Neural progenitor cell (in vitro differentiated cells): Measurements from ENCODE around the gene C1QC. TPM values are rescaled to one million over a fixed set of nuclear protein-coding genes. Genes with fewer than 3 reads are reported as not detected.

ENCODE experiments used
- DNase-seq: peaks from one replicate; pipeline ENCODE4 v3.0.0-alpha.2; 2016; ENCODE audit warnings: low spot score
- H2AFZ ChIP-seq: fragments of 200-600 bp; sonication (generic); replicated peaks from 2 replicates; pipeline ENCODE4 v1.6.1; 2016; ENCODE audit warnings: antibody characterized with exemption
- H3F3A ChIP-seq: fragments of 200-600 bp; sonication (generic); 2 replicates; pipeline ENCODE4 v1.6.1; 2016; ENCODE audit warnings: antibody characterized with exemption, low read depth
- H3K27ac ChIP-seq: fragments of 200-600 bp; sonication (generic); 2 replicates; pipeline ENCODE4 v1.5.1; 2016; ENCODE audit warnings: mild to moderate bottlenecking
- H3K27me3 ChIP-seq: fragments of 200-600 bp; sonication (generic); 2 replicates; pipeline ENCODE4 v1.6.1; 2016; ENCODE audit warnings: mild to moderate bottlenecking, moderate library complexity
- H3K36me3 ChIP-seq: fragments of 200-600 bp; sonication (generic); 2 replicates; pipeline ENCODE4 v1.5.1; 2016
- H3K4me1 ChIP-seq: fragments of 200-600 bp; sonication (generic); 2 replicates; pipeline ENCODE4 v1.6.1; 2016; ENCODE audit warnings: mixed run types
- H3K4me2 ChIP-seq: fragments of 200-600 bp; sonication (generic); 2 replicates; pipeline ENCODE4 v1.6.1; 2016
- H3K4me3 ChIP-seq: fragments of 200-600 bp; sonication (generic); 2 replicates; pipeline ENCODE4 v1.5.1; 2016
- H3K79me2 ChIP-seq: fragments of 200-600 bp; sonication (generic); 2 replicates; pipeline ENCODE4 v1.6.1; 2016; ENCODE audit warnings: low read depth
- H3K9ac ChIP-seq: fragments of 200-600 bp; sonication (generic); 2 replicates; pipeline ENCODE4 v1.6.1; 2016
- H3K9me3 ChIP-seq: fragments of 200-600 bp; sonication (generic); 2 replicates; pipeline ENCODE4 v1.5.1; 2016; ENCODE audit warnings: low read depth
- H4K20me1 ChIP-seq: fragments of 200-600 bp; sonication (generic); 2 replicates; pipeline ENCODE4 v1.6.1; 2016; ENCODE audit warnings: low read depth
- H3K27ac Mint-ChIP-seq: 3 replicates; pipeline ENCODE4 v1.8.0; 2021; ENCODE audit warnings: mixed read lengths
- H3K27me3 Mint-ChIP-seq: 2 replicates; pipeline ENCODE4 v1.8.0; 2022; ENCODE audit warnings: low read depth, mild to moderate bottlenecking, inconsistent platforms, moderate library complexity, mixed read lengths; ENCODE audit not compliant: insufficient read depth
- H3K36me3 Mint-ChIP-seq: 3 replicates; pipeline ENCODE4 v1.8.0; 2021; ENCODE audit warnings: mixed read lengths
- H3K4me1 Mint-ChIP-seq: 3 replicates; pipeline ENCODE4 v1.8.0; 2021; ENCODE audit warnings: mixed read lengths
- H3K4me3 Mint-ChIP-seq: 3 replicates; pipeline ENCODE4 v1.8.0; 2021; ENCODE audit warnings: mild to moderate bottlenecking, moderate library complexity, mixed read lengths
- H3K9me3 Mint-ChIP-seq: 3 replicates; pipeline ENCODE4 v1.8.0; 2020; ENCODE audit warnings: mixed read lengths
- EZH2 ChIP-seq: fragments of 200-600 bp; sonication (generic); IDR thresholded peaks from 2 replicates; pipeline ENCODE4 v1.6.1; 2017; ENCODE audit warnings: antibody characterized with exemption, mild to moderate bottlenecking, moderate library complexity
- EZH2phosphoT487 ChIP-seq: fragments of 200-600 bp; sonication (generic); IDR thresholded peaks from 2 replicates; pipeline ENCODE4 v1.6.1; 2017; ENCODE audit warnings: antibody characterized with exemption
- total RNA-seq: library from RNA; depleted of rRNA; stranded (reverse); fragments of >200 nt; gene quantifications from 2 replicates; pipeline ENCODE4 v1.2.3, GENCODE V29; 2015; ENCODE audit warnings: low replicate concordance
- TF ChIP-seq, protein P1 (sequence below): fragments of 200-600 bp; sonication (generic); IDR thresholded peaks from 2 replicates; pipeline ENCODE4 v1.5.1; 2017; ENCODE audit warnings: antibody characterized with exemption, mild to moderate bottlenecking

C1QC gene
- total RNA-seq, 1 donor from 2014 or later, result not detected

DNA sequence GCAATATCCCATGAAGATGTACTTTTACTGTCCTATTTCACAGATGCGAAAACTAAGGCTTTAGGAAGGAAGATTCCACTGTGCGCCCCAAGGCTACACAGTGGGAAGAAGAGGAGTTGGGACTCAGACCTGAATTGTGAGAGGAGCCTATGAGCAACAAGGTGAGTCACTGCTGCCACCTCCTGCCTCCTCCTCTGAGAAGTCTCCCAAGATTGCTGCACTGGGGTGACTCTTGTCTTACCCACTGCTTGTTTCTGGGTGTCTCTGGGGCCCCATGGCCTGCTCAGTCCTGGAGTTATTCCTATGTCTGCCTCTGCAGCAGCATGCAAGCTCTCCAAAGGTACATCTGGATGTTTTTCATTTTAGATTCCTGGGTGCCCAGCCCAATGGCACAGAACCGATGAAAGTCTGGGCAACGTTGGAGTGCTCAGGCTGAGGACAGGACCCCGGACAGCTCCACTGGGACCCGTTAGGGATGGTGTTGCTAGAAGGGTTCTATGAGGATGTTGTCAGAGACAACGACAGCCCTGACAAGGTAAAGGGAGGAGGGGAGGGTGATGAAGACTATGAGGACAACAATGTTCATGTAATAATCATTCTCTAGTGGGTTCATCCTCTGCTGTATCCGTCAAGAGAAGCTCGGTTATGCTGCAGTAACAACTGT lies 18.0 kb upstream of the C1QC start:
- Histone ChIP-seq H3K36me3 (no peaks in the 10 kb centered on the region), H4K20me1 (peaks cover 26% of the 10 kb centered on the region), H3K27ac (no peak overlapping the region), H3K9ac (no peak overlapping the region), H3K79me2 (no peaks in the 10 kb centered on the region), H3K9me3 (no peaks in the 10 kb centered on the region), H3F3A (peaks cover 13% of the 10 kb centered on the region), H3K4me3 (no peak overlapping the region), H3K4me2 (no peak overlapping the region), H2AFZ (no peak overlapping the region), H3K4me1 (peaks cover 17% of the 10 kb centered on the region), H3K27me3 (peaks cover 4% of the 10 kb centered on the region)
- DNase-seq, result peak; percentile 76
- no peak overlapping the region for H3K27ac Mint-ChIP-seq
- H3K9me3 Mint-ChIP-seq, result peaks cover 3% of the 10 kb centered on the region
- TF ChIP-seq EZH2phosphoT487 (no peak), EZH2 (no peak)
- TF ChIP-seq, protein P1, sequence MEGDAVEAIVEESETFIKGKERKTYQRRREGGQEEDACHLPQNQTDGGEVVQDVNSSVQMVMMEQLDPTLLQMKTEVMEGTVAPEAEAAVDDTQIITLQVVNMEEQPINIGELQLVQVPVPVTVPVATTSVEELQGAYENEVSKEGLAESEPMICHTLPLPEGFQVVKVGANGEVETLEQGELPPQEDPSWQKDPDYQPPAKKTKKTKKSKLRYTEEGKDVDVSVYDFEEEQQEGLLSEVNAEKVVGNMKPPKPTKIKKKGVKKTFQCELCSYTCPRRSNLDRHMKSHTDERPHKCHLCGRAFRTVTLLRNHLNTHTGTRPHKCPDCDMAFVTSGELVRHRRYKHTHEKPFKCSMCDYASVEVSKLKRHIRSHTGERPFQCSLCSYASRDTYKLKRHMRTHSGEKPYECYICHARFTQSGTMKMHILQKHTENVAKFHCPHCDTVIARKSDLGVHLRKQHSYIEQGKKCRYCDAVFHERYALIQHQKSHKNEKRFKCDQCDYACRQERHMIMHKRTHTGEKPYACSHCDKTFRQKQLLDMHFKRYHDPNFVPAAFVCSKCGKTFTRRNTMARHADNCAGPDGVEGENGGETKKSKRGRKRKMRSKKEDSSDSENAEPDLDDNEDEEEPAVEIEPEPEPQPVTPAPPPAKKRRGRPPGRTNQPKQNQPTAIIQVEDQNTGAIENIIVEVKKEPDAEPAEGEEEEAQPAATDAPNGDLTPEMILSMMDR, result no peak
- peaks cover 37% of the 10 kb centered on the region for H3K27me3 Mint-ChIP-seq
- no peaks in the 10 kb centered on the region for H3K36me3 Mint-ChIP-seq
- no peak overlapping the region for H3K4me3 Mint-ChIP-seq
- peaks cover 11% of the 10 kb centered on the region for H3K4me1 Mint-ChIP-seq

DNA sequence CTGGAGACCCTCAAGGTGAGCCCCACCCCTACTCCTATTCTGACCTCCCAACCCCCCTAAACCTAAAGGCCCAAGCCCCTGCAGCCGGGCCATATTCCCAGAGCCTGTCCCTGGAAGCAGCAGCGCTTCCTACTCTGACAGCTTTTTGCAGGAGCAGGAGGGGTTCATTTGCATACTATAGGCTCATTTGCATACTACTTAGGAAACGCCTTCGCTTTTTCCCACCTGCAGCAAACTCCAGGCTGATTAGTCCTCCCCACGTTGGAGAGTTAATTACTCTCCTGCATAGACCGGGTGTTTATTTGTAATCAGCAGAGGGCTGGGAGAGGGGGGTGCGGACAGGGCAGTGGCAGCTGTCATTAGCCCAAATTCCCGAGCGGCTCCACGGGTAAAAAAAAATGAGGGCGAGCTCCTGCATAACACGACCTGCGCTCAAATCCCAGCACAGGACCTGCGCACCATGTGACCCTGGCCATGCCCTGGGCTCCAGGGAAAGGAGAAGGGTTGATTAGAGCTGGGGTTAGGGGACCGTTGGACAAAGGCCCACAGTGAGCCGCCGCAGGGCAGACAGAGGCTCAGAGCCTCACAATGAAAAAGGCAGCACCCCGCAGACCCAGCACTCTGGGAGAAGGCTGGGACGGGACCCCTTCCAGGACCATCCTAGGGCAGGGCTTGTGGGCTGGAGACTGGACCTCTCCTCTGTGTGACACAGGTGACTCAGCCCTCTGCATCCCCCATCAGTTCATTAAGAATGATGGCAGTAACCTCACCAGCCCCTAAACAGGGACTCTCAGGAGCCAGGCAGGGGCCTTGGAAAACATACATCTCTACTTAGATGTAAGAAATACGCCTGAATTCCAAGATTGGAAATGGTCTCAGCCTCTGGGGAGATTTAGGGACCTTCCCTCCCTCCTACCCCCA lies 16.9 kb upstream of the C1QC start:
- Histone ChIP-seq H3K36me3 (no peaks in the 10 kb centered on the region), H2AFZ (no peak overlapping the region), H3K4me1 (peaks cover 17% of the 10 kb centered on the region), H3K27ac (no peak overlapping the region), H3K9ac (no peak overlapping the region), H3K4me3 (no peak overlapping the region), H4K20me1 (peaks cover 26% of the 10 kb centered on the region), H3F3A (peaks cover 13% of the 10 kb centered on the region), H3K4me2 (peak overlapping the region; percentile 28), H3K9me3 (no peaks in the 10 kb centered on the region), H3K27me3 (peaks cover 4% of the 10 kb centered on the region), H3K79me2 (no peaks in the 10 kb centered on the region)
- Mint-ChIP-seq H3K36me3 (no peaks in the 10 kb centered on the region), H3K27me3 (peaks cover 42% of the 10 kb centered on the region), H3K27ac (no peak overlapping the region), H3K9me3 (peaks cover 3% of the 10 kb centered on the region), H3K4me3 (no peak overlapping the region), H3K4me1 (peaks cover 14% of the 10 kb centered on the region)
- TF ChIP-seq EZH2phosphoT487 (no peak), EZH2 (no peak)
- TF ChIP-seq, protein P1, result no peak
- peak; percentile 46 for DNase-seq

DNA sequence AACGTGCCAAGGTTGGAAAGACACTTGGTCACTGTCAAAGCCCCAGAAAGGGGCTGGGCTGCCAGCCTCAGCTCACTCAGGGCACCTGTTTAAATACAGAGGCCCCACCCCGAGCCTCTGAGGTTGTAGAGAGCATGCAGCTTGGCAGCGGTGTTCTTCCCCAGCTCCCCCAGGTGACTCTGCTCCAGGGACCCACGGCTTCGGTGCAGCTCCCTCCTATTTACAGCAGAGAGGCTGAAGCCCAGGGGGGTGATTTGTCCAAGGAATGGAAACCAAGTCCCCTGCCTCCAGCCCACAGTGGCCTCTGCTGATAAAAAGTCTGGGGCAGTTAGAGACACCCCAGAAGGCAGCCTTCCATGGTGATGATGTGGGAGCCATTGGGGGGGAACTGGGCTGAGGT lies 16.1 kb upstream of the C1QC start:
- peaks cover 41% of the 10 kb centered on the region for H3K27me3 Mint-ChIP-seq
- Histone ChIP-seq H3K4me3 (no peak overlapping the region), H4K20me1 (peaks cover 26% of the 10 kb centered on the region), H3K27ac (no peak overlapping the region), H3K9me3 (no peaks in the 10 kb centered on the region), H3K36me3 (no peaks in the 10 kb centered on the region), H3K4me1 (peaks cover 17% of the 10 kb centered on the region), H3K79me2 (no peaks in the 10 kb centered on the region), H3F3A (peaks cover 13% of the 10 kb centered on the region), H2AFZ (no peak overlapping the region), H3K4me2 (no peak overlapping the region), H3K27me3 (peaks cover 4% of the 10 kb centered on the region), H3K9ac (no peak overlapping the region)
- no peak for DNase-seq
- peaks cover 16% of the 10 kb centered on the region for H3K4me1 Mint-ChIP-seq
- H3K36me3 Mint-ChIP-seq, result no peaks in the 10 kb centered on the region
- H3K9me3 Mint-ChIP-seq, result peaks cover 3% of the 10 kb centered on the region
- H3K4me3 Mint-ChIP-seq, result no peak overlapping the region
- H3K27ac Mint-ChIP-seq, result no peak overlapping the region
- TF ChIP-seq, protein P1, result no peak
- TF ChIP-seq EZH2, result no peak
- TF ChIP-seq EZH2phosphoT487, result no peak
